GM23338 (cell line): ENCODE results near the gene SOX2. TPM values are rescaled to one million over a fixed set of nuclear protein-coding genes. Genes with fewer than 3 reads are reported as not detected.

Experiments used
- ATAC-seq: fragments of 200-7000 bp; cut with Tn5 transposase; 3 replicates; pipeline ENCODE4 v1.9.1; 2020
- DNase-seq: peaks from one replicate; pipeline ENCODE4 v3.0.0-alpha.2; 2015; ENCODE audit warnings: low spot score
- H2AFZ ChIP-seq: fragments of 200-600 bp; sonication (generic); 2 replicates; pipeline ENCODE4 v1.8.0; 2016; ENCODE audit warnings: antibody characterized with exemption, mild to moderate bottlenecking, moderate library complexity
- H3F3A ChIP-seq: fragments of 200-600 bp; sonication (generic); replicated peaks from 2 replicates; pipeline ENCODE4 v1.8.0; 2017; ENCODE audit warnings: antibody characterized with exemption, mixed run types, low read depth
- H3K27ac ChIP-seq: fragments of 200-600 bp; sonication (generic); 2 replicates; pipeline ENCODE4 v1.6.1; 2016; ENCODE audit warnings: low read depth
- H3K27me3 ChIP-seq: fragments of 200-600 bp; sonication (generic); 2 replicates; pipeline ENCODE4 v1.8.0; 2016; ENCODE audit warnings: mild to moderate bottlenecking, mixed run types, moderate library complexity; ENCODE audit not compliant: insufficient read depth
- H3K36me3 ChIP-seq: fragments of 200-600 bp; sonication (generic); 2 replicates; pipeline ENCODE4 v1.8.0; 2016; ENCODE audit warnings: mild to moderate bottlenecking; ENCODE audit not compliant: insufficient read depth
- H3K4me1 ChIP-seq: fragments of 200-600 bp; sonication (generic); 2 replicates; pipeline ENCODE4 v1.8.0; 2016; ENCODE audit warnings: mild to moderate bottlenecking, moderate library complexity; ENCODE audit not compliant: insufficient read depth
- H3K4me2 ChIP-seq: fragments of 200-600 bp; sonication (generic); 2 replicates; pipeline ENCODE4 v1.7.1; 2017; ENCODE audit warnings: mixed run types
- H3K4me3 ChIP-seq: fragments of 200-600 bp; sonication (generic); 2 replicates; pipeline ENCODE4 v1.6.1; 2016; ENCODE audit warnings: mixed run types
- H3K79me2 ChIP-seq: fragments of 200-600 bp; sonication (generic); replicated peaks from 2 replicates; pipeline ENCODE4 v1.8.0; 2017; ENCODE audit warnings: mild to moderate bottlenecking; ENCODE audit not compliant: insufficient read depth
- H3K9me2 ChIP-seq: fragments of 200-600 bp; sonication (generic); 2 replicates; pipeline ENCODE4 v1.8.0; 2017; ENCODE audit not compliant: insufficient read depth
- H4K20me1 ChIP-seq: fragments of 200-600 bp; sonication (generic); replicated peaks from 2 replicates; pipeline ENCODE4 v1.8.0; 2017; ENCODE audit warnings: mild to moderate bottlenecking; ENCODE audit not compliant: insufficient read depth
- H3K27ac Mint-ChIP-seq: 2 replicates; pipeline ENCODE4 v1.8.0; 2020; ENCODE audit warnings: inconsistent platforms, mild to moderate bottlenecking, moderate library complexity, mixed read lengths
- H3K27me3 Mint-ChIP-seq: 3 replicates; pipeline ENCODE4 v1.8.0; 2022; ENCODE audit warnings: low read depth, mild to moderate bottlenecking, moderate library complexity, mixed read lengths, inconsistent platforms; ENCODE audit not compliant: insufficient read depth, poor library complexity
- H3K36me3 Mint-ChIP-seq: 3 replicates; pipeline ENCODE4 v1.8.0; 2021; ENCODE audit warnings: low read depth, mild to moderate bottlenecking, inconsistent platforms, moderate library complexity, mixed read lengths
- H3K4me1 Mint-ChIP-seq: 3 replicates; pipeline ENCODE4 v1.8.0; 2020; ENCODE audit warnings: mild to moderate bottlenecking, inconsistent platforms, mixed read lengths
- H3K4me3 Mint-ChIP-seq: 3 replicates; pipeline ENCODE4 v1.8.0; 2021; ENCODE audit warnings: moderate library complexity, mild to moderate bottlenecking, inconsistent platforms, mixed read lengths
- H3K9me3 Mint-ChIP-seq: 3 replicates; pipeline ENCODE4 v1.8.0; 2020; ENCODE audit warnings: moderate library complexity, mild to moderate bottlenecking, inconsistent platforms, mixed read lengths
- CREB1 ChIP-seq: fragments of 250-450 bp; sonication (Bioruptor Pico); IDR thresholded peaks from 2 replicates; pipeline ENCODE4 v1.5.0; 2020; ENCODE audit warnings: low read depth, mild to moderate bottlenecking, moderate library complexity
- EZH2 ChIP-seq: fragments of 200-600 bp; sonication (generic); IDR thresholded peaks from one replicate; pipeline ENCODE4 v1.8.0; 2017; ENCODE audit warnings: antibody characterized with exemption, mild to moderate bottlenecking, low read depth; ENCODE audit not compliant: unreplicated experiment
- EZH2phosphoT487 ChIP-seq: fragments of 200-600 bp; sonication (generic); IDR thresholded peaks from one replicate; pipeline ENCODE4 v1.8.1; 2018; ENCODE audit warnings: antibody characterized with exemption; ENCODE audit not compliant: unreplicated experiment
- JUNB ChIP-seq: IDR thresholded peaks from one replicate; pipeline ENCODE4 v1.6.1; 2016; ENCODE audit warnings: antibody characterized with exemption; ENCODE audit not compliant: unreplicated experiment
- NANOG ChIP-seq: IDR thresholded peaks from 2 replicates; pipeline ENCODE4 v1.6.1; 2016; ENCODE audit warnings: antibody characterized with exemption, borderline replicate concordance
- POLR2AphosphoS5 ChIP-seq: IDR thresholded peaks from 2 replicates; pipeline ENCODE4 v1.6.1; 2016; ENCODE audit warnings: antibody characterized with exemption, low read depth
- STAT1 ChIP-seq: IDR thresholded peaks from one replicate; pipeline ENCODE4 v1.6.1; 2016; ENCODE audit warnings: antibody characterized with exemption; ENCODE audit not compliant: unreplicated experiment
- ZNF114 ChIP-seq: fragments of 250-450 bp; sonication (Bioruptor Pico); IDR thresholded peaks from 2 replicates; pipeline ENCODE4 v1.5.0; 2020; ENCODE audit warnings: mild to moderate bottlenecking, moderate library complexity
- ZNF331 ChIP-seq: fragments of 250-450 bp; sonication (Bioruptor Pico); IDR thresholded peaks from 2 replicates; pipeline ENCODE4 v1.5.0; 2020; ENCODE audit warnings: low read depth, mild to moderate bottlenecking, moderate library complexity
- polyA plus RNA-seq: library from polyadenylated mRNA; unstranded; fragments of >200 nt; fragmentation: Nextera tagmentation; extraction: Ambion mirVana; gene quantifications from 2 replicates; pipeline ENCODE4 v1.2.1, GENCODE V29; 2016
- total RNA-seq: library from RNA; depleted of rRNA; stranded (reverse); fragments of >200 nt; shearing (Covaris generic); gene quantifications from 2 replicates; pipeline ENCODE4 v1.2.3, GENCODE V29; 2014
- TF ChIP-seq, protein P1 (sequence below): fragments of 250-450 bp; sonication (Bioruptor Pico); IDR thresholded peaks from 2 replicates; pipeline ENCODE4 v1.5.0; 2020; ENCODE audit warnings: mild to moderate bottlenecking, moderate library complexity
- TF ChIP-seq, protein P2 (sequence below), 2 experiments: fragments of 200-600 bp in 1 of 2; sonication (generic) in 1 of 2; conservative IDR thresholded peaks; 2 replicates each; pipeline versions ENCODE4 v1.5.1 to v1.6.1; 2016 to 2017; ENCODE audit warnings: antibody characterized with exemption in 2 of 2, low read depth in 2 of 2, mild to moderate bottlenecking in 2 of 2, moderate library complexity in 1 of 2
- TF ChIP-seq, protein P3 (sequence below): IDR thresholded peaks from one replicate; pipeline ENCODE4 v1.6.1; 2018; ENCODE audit warnings: antibody characterized with exemption; ENCODE audit not compliant: unreplicated experiment

Gene SOX2
- total and polyA plus RNA-seq, 2 experiments from 2014 or later, result 105 to 228 TPM

DNA sequence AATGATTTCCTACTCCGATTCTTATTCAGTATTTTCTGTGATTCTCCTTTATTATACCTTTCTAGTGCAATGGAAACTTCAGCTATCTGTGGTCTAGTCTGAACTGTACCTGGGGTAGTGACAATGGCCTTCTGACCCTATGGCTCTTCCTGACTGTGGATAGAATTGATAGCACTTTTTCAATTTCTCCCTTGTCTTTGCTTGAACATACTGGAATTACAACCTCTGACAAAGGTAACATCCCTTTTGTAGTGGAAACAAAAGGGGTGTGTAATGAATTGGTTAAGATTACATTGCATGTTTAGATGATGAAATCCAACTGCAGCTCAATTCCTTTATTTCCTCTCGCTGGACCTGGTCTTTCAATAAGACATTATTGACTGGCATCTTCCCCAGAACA is 21.0 kb upstream of the SOX2 start:
- H3K4me3 ChIP-seq, result no peak overlapping the region
- no peaks in the 10 kb centered on the region for H3K9me2 ChIP-seq
- H3K4me1 ChIP-seq, result peaks cover 25% of the 10 kb centered on the region
- no peaks in the 10 kb centered on the region for H3K9me3 Mint-ChIP-seq
- no peaks in the 10 kb centered on the region for H4K20me1 ChIP-seq
- no peak overlapping the region for H2AFZ ChIP-seq
- H3F3A ChIP-seq, result no peaks in the 10 kb centered on the region
- DNase-seq, result no peak
- H3K27ac Mint-ChIP-seq, result no peak overlapping the region
- no peak for ATAC-seq
- peaks cover 18% of the 10 kb centered on the region for H3K27me3 ChIP-seq
- TF ChIP-seq EZH2phosphoT487, result no peak
- no peak overlapping the region for H3K4me3 Mint-ChIP-seq
- H3K36me3 Mint-ChIP-seq, result no peaks in the 10 kb centered on the region
- H3K4me2 ChIP-seq, result no peak overlapping the region
- H3K4me1 Mint-ChIP-seq, result peaks cover 35% of the 10 kb centered on the region
- H3K36me3 ChIP-seq, result no peaks in the 10 kb centered on the region
- no peaks in the 10 kb centered on the region for H3K79me2 ChIP-seq
- H3K27me3 Mint-ChIP-seq, result peaks cover 9% of the 10 kb centered on the region
- H3K27ac ChIP-seq, result no peak overlapping the region

DNA sequence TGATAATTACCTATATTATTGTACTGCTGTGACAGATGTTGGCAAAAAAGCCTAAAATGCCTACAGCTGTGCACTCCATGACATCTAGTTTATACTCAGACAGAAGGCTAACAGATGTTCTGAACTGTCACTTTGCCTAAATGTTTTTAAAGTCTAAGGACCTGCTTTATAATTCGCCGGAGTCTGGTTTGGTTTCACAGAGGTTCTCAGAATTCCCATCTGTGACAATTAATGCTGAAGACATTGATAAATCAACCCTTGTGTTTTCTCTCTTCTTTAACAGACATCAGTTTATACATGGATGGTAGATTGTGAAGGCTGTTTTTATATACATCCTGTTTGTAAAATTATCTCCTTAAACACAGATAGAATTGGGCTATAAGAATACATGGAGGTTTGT is 19.8 kb upstream of the SOX2 start:
- Histone ChIP-seq H3K4me1 (peaks cover 26% of the 10 kb centered on the region), H3K27me3 (peaks cover 29% of the 10 kb centered on the region), H3K4me3 (no peak overlapping the region), H3K9me2 (no peaks in the 10 kb centered on the region), H3F3A (no peaks in the 10 kb centered on the region), H3K79me2 (no peaks in the 10 kb centered on the region), H3K4me2 (no peak overlapping the region), H2AFZ (no peak overlapping the region), H3K27ac (no peak overlapping the region), H4K20me1 (no peaks in the 10 kb centered on the region), H3K36me3 (no peaks in the 10 kb centered on the region)
- H3K4me1 Mint-ChIP-seq, result peaks cover 36% of the 10 kb centered on the region
- H3K27me3 Mint-ChIP-seq, result peaks cover 19% of the 10 kb centered on the region
- no peaks in the 10 kb centered on the region for H3K36me3 Mint-ChIP-seq
- H3K27ac Mint-ChIP-seq, result no peak overlapping the region
- no peak overlapping the region for H3K4me3 Mint-ChIP-seq
- ATAC-seq (no peak), DNase-seq (no peak)
- H3K9me3 Mint-ChIP-seq, result no peaks in the 10 kb centered on the region
- TF ChIP-seq, protein P1, sequence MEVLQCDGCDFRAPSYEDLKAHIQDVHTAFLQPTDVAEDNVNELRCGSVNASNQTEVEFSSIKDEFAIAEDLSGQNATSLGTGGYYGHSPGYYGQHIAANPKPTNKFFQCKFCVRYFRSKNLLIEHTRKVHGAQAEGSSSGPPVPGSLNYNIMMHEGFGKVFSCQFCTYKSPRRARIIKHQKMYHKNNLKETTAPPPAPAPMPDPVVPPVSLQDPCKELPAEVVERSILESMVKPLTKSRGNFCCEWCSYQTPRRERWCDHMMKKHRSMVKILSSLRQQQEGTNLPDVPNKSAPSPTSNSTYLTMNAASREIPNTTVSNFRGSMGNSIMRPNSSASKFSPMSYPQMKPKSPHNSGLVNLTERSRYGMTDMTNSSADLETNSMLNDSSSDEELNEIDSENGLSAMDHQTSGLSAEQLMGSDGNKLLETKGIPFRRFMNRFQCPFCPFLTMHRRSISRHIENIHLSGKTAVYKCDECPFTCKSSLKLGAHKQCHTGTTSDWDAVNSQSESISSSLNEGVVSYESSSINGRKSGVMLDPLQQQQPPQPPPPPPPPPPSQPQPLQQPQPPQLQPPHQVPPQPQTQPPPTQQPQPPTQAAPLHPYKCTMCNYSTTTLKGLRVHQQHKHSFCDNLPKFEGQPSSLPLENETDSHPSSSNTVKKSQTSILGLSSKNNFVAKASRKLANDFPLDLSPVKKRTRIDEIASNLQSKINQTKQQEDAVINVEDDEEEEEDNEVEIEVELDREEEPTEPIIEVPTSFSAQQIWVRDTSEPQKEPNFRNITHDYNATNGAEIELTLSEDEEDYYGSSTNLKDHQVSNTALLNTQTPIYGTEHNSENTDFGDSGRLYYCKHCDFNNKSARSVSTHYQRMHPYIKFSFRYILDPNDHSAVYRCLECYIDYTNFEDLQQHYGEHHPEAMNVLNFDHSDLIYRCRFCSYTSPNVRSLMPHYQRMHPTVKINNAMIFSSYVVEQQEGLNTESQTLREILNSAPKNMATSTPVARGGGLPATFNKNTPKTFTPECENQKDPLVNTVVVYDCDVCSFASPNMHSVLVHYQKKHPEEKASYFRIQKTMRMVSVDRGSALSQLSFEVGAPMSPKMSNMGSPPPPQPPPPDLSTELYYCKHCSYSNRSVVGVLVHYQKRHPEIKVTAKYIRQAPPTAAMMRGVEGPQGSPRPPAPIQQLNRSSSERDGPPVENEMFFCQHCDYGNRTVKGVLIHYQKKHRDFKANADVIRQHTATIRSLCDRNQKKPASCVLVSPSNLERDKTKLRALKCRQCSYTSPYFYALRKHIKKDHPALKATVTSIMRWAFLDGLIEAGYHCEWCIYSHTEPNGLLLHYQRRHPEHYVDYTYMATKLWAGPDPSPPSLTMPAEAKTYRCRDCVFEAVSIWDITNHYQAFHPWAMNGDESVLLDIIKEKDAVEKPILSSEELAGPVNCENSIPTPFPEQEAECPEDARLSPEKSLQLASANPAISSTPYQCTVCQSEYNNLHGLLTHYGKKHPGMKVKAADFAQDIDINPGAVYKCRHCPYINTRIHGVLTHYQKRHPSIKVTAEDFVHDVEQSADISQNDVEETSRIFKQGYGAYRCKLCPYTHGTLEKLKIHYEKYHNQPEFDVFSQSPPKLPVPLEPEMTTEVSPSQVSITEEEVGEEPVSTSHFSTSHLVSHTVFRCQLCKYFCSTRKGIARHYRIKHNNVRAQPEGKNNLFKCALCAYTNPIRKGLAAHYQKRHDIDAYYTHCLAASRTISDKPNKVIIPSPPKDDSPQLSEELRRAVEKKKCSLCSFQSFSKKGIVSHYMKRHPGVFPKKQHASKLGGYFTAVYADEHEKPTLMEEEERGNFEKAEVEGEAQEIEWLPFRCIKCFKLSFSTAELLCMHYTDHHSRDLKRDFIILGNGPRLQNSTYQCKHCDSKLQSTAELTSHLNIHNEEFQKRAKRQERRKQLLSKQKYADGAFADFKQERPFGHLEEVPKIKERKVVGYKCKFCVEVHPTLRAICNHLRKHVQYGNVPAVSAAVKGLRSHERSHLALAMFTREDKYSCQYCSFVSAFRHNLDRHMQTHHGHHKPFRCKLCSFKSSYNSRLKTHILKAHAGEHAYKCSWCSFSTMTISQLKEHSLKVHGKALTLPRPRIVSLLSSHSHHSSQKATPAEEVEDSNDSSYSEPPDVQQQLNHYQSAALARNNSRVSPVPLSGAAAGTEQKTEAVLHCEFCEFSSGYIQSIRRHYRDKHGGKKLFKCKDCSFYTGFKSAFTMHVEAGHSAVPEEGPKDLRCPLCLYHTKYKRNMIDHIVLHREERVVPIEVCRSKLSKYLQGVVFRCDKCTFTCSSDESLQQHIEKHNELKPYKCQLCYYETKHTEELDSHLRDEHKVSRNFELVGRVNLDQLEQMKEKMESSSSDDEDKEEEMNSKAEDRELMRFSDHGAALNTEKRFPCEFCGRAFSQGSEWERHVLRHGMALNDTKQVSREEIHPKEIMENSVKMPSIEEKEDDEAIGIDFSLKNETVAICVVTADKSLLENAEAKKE, result no peak
- TF ChIP-seq ZNF114 (CRISPR knock-in tag) (no peak), EZH2phosphoT487 (no peak), STAT1 (no peak), CREB1 (CRISPR knock-in tag) (no peak), NANOG (no peak), EZH2 (no peak), JUNB (no peak), ZNF331 (CRISPR knock-in tag) (no peak), POLR2AphosphoS5 (no peak)
- TF ChIP-seq, protein P2, sequence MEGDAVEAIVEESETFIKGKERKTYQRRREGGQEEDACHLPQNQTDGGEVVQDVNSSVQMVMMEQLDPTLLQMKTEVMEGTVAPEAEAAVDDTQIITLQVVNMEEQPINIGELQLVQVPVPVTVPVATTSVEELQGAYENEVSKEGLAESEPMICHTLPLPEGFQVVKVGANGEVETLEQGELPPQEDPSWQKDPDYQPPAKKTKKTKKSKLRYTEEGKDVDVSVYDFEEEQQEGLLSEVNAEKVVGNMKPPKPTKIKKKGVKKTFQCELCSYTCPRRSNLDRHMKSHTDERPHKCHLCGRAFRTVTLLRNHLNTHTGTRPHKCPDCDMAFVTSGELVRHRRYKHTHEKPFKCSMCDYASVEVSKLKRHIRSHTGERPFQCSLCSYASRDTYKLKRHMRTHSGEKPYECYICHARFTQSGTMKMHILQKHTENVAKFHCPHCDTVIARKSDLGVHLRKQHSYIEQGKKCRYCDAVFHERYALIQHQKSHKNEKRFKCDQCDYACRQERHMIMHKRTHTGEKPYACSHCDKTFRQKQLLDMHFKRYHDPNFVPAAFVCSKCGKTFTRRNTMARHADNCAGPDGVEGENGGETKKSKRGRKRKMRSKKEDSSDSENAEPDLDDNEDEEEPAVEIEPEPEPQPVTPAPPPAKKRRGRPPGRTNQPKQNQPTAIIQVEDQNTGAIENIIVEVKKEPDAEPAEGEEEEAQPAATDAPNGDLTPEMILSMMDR (conservative IDR thresholded peaks at IDR 0.05; ENCODE audit: low read depth in 2 of 2), result no peak
- TF ChIP-seq, protein P3, sequence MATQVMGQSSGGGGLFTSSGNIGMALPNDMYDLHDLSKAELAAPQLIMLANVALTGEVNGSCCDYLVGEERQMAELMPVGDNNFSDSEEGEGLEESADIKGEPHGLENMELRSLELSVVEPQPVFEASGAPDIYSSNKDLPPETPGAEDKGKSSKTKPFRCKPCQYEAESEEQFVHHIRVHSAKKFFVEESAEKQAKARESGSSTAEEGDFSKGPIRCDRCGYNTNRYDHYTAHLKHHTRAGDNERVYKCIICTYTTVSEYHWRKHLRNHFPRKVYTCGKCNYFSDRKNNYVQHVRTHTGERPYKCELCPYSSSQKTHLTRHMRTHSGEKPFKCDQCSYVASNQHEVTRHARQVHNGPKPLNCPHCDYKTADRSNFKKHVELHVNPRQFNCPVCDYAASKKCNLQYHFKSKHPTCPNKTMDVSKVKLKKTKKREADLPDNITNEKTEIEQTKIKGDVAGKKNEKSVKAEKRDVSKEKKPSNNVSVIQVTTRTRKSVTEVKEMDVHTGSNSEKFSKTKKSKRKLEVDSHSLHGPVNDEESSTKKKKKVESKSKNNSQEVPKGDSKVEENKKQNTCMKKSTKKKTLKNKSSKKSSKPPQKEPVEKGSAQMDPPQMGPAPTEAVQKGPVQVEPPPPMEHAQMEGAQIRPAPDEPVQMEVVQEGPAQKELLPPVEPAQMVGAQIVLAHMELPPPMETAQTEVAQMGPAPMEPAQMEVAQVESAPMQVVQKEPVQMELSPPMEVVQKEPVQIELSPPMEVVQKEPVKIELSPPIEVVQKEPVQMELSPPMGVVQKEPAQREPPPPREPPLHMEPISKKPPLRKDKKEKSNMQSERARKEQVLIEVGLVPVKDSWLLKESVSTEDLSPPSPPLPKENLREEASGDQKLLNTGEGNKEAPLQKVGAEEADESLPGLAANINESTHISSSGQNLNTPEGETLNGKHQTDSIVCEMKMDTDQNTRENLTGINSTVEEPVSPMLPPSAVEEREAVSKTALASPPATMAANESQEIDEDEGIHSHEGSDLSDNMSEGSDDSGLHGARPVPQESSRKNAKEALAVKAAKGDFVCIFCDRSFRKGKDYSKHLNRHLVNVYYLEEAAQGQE, result no peak
